ENCODE data around the gene KDM2A.

- TF ChIP-seq CTCF (IDR thresholded peaks at IDR 0.05) (no peak), POLR2A (IDR thresholded peaks at IDR 0.05) (no peak), POLR2AphosphoS5 (IDR thresholded peaks at IDR 0.05) (no peak), EP300 (IDR thresholded peaks at IDR 0.05) (no peak)
These were observed 162.6 kb downstream of the KDM2A start for GRCh38 chr11:67281552-67282150.
